NCI-H1694 treated with DMSO at 0.1 percent for 48 hours (cell line): ENCODE data around the gene MVB12B.

Experiments used
- DNase-seq: peaks from one replicate; lab custom pipeline; 2025; lab: John Stamatoyannopoulos, UW

Gene MVB12B

DNA sequence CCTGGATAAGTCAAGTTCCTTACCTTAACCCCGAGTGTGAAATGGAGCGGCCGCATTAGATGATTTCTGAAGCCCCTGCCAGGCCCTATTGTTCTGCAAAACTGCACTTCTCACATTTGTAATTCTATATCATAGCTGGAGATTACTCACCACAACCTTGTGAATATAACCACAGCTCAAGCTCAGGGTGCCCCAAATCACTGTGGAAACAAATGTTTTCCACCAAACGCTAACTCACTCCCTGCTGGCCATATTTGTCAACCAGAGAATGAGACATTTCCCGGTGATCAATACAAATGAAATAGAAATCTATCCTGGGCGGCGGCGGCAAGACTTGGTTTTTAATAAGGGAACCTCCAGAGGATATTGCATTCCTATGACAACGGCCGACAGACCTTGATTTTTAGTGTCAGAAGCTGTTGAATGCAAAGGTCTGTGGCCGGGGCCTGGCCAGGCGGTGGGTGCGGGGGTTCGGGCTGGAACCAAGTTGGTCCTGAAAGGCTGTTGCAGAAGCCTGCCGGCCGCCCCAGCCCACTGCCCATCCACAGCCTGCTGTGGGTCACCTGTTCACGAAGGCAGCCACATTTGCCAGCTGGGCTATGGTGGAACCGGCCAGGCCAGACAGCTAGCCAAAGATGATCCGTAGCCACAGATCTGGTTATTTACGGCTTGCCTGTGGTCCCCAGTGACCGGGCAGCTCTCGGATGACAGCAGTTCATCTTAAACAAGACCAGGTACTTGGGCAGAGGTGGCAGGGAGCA lies 193.2 kb downstream of the MVB12B start:
- DNase-seq: no peak

DNA sequence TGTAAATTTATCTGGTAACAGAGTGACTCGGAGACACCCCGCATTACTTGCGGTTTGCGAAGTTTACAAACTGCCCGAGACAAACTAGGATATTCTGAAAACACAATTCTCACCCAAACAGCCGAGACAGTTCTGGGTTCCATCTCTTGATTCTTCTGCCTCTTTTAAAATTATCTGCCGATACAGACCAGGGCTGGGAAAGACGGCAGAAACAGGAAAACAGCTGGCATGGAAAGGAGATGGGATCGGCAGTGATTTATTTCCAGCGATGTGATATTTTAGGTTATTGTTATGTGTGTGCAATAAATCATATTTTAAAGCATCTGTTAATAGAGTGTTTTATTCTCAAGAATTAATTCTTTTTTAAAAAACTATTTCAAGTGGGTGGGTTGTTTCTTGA lies 193.8 kb downstream of the MVB12B start:
- DNase-seq: no peak

DNA sequence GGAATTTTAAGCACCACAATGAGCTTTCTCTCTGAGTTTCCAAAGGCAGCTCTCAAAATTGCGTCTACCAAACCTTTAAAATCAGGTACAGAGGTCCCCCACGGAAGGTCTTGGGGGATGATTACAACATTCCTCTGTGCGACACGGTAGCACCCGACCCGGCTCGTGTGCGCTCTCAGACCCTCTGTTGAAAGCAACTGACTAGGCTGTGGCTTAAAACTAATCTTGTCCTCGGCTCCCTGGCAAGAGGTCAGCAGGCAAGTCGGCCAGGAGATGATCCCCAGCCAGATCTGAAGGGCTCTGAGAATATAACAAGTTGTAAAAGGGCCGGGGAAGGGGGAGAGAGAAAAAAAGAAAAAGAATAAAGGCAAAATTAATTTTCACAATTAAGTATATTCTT lies 194.5 kb downstream of the MVB12B start:
- no peak for DNase-seq

DNA sequence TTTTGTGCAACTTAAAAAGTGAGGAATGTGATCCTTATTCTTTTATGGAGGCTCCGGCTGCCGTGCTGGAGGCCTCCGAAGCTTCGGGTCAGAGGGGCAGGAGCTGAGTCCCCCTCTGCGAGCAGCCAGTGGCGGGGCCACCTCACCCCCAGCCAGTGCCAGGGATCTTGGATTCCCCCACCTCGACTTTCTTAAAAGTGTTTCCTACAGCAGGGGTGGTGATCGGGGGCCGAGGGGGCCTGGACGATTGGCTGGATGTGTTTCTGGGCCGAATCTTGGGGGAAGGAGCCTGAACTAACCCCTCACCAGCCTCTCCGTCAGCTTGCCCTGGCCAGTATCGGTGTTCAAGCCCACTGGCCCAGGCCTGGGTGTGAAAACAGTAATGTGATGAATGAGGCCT lies 194.9 kb downstream of the MVB12B start:
- no peak for DNase-seq

DNA sequence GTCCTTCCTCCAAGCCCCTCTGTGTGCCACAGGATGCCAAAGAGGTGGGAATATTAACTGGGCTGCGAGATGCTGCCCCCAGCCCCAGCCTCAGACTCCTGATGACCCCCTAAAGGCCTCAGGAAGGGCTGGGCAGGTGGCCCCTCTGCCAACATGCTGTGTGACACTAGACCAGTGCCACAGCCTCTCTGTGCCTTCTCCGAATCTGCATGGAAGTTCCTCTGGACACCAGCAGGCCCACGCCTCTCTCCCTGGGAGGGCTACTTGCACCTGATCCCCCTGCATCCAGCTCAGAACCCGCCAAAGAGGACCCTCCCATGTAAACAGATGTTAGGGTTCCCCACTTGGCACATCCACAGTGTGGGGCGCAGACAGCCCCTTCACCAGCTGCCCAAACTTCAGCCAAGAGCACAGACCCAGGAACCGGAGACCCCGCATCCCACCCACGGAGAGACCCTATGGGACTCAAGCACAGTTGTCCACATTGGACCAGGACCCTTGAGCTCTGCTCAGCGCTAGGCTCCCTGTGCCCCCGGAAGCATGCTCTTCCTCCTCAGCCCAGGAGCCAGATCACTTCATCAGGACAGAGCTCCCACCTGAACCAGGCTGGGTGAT lies 195.5 kb downstream of the MVB12B start:
- DNase-seq: no peak

DNA sequence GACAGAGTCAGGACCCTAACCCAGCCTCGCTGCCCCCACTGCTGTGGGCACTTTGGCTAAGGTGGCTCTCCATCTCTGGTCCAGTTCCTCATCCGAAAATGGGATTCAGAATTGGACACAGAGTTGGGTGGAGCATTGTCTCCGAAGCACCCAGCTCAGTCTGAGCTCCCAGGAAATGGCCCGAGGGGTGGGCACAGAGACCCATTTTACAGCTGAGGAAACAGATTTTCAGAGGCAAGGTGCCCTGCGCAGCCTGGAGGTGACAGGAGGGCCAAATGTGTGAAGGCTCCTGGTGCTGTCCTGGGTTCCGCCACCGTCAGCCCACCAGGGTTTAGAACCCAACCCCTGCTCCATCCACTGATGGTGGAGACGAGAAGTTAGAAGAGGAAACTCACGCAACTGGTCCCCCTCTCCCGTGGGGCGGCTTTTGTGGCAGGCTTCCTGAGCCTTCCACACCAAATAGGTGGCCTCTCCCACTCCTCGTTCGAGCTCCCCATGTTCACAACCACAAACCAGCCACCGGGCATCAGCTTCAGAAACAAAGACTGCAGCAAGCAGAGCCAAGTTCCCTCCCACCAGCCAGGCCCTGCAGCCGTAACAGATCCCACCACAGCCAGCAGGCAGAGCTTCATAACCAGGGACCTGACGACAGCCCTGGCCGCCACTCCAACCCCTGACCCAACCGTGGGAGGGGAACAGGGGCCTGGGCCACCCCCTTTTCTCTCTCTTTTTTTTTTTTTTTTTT lies 196.2 kb downstream of the MVB12B start:
- no peak for DNase-seq

DNA sequence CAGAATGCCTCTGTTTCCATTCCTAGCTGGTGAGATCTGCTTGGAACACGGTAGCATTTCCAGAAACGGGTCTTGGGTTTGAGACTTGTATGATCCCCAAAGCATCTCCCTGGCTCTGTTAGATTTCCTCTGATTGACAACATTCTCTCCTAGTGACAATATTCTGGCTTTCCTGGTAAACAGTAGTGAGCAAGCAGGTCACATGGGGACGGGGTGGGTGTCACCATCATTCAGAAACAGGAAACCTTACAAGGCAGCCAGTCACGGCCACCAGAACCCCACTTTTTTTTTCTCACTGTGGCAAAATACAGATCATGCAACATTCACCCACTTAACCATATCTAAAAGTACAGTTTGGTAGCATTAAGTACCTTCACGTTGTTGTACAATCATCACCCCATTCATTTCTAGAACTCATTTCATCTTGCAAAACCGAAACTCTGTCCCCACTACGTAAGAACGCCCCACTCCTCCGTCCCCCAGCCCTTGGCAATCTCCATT lies 197.0 kb downstream of the MVB12B start:
- DNase-seq: no peak

DNA sequence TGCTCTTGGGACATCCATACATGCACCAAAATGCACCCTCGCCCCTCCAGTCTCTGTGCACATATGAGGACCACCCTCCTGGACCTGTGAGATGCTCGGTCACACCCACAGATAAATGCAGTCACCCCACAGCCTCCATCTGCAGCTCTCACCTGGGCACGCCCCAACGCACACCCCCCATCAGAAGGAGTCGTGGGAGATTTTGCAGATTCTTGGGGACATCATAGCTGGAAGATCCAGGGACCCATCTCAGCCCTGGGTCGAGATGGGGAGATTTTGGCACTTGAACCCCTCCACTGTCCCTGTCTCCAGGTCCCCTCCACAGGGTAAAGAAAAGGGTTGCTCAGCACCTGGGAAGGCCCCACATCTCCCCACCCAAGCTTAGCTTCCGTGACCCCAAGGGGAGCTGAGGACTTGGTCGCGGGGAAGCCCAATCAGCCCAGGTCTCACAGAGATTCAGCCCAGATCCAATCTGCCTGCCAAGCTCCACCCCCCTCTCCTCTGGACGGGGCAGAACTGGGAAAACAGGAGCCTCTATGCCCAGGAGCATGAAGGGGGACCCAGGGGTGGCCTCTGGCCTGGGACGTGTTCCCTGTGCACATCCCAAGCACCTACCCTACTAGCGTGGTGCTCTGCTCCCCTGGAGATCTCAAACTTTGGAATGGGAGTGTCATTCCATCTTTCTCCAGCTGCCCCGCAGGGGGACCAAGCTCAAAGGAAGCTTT lies 197.9 kb downstream of the MVB12B start:
- no peak for DNase-seq

DNA sequence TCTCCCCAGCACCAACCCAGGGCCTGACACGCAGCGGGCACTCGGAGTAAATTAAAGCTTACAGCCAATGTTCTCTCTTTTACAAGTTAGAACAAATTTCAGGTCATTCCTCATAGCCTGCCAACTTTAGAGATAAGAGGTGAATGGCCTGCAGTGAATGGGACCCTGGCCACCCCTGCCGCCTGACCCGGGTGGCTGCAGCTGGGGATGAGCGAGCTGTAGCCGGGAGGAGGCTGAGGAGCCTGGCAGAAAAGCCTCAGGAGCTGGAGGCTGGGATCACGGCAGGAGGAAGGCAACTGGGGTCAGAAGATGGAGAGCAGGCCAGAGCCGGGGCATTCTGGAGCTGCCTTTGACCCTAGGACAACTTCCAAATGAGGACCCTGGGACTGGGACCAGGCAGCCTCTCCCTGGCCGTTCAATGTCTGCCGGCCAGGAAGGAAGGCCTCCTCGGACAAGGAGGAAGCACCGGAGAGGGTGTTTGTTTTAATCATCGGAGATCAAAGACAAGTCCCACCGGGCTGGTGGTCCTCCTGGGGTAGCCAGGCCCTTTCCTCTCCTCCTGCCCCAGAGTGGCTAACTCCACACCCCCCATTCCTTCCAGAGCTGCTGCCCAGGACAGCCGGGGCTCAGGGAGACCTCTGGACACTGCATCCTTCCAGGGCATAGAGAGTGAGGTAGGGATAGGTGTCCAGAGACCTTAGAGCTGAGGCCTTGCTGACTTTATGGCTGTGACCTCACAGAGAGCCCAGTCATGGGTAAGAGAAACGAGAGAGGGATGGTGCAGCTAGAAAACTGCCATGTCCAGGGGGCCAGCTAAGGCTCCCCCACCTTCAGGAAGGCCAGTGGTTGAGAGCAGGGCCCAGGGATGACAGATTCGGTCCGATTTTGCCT lies 199.8 kb downstream of the MVB12B start:
- DNase-seq: no peak

DNA sequence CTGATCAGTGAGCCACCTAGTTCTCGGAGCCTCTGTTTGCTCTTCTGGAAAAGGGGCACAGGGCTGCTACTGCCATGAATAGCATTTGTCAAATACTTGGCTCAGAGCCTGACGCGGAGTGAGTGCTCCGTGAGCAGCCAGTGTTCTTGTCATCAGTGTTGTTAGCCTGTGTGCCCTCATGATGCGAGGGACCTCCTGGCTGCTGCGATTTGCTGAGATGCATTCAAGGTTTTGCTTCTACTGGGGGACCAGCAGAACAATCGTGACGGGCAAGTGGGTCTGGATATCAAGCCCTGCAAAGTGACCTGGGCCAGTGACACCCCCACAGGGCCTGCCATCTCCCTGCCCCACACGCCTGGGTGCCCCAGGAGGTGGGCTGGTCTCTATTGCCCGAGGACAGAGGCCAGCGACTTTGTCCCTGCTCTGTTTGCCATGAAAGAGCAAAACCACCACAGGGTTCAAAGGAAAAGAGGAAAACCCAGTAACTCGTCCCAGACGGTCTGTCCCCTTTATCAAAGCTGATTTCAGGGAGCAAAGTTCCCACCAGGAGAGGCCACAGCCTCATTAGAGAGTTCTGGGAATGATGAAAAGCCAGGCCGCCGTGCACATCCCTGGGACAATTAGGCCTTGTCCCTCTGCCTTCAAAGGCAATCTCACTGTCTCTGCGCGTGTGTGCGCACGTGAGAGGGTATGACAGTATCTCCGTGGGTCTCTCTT lies 200.6 kb downstream of the MVB12B start:
- DNase-seq: no peak

DNA sequence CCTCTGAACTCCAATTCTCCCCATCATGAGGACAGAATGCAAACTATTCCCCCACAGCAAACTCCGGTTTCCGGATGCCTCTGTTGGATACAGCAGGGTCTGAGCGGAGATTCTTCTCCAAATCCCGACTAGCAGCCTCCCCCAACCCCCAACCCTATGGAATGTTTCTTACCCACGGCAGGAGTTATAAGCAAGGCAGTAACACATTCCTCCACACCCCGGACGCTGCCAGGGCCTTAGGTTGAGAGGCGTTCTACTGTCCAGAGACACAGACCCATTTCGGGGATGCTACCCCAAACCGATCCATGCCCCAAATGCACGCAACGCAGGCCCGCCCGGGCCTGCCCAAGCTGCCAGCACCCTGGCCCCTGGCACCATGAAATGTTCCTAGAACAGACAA lies 201.5 kb downstream of the MVB12B start:
- DNase-seq: no peak

DNA sequence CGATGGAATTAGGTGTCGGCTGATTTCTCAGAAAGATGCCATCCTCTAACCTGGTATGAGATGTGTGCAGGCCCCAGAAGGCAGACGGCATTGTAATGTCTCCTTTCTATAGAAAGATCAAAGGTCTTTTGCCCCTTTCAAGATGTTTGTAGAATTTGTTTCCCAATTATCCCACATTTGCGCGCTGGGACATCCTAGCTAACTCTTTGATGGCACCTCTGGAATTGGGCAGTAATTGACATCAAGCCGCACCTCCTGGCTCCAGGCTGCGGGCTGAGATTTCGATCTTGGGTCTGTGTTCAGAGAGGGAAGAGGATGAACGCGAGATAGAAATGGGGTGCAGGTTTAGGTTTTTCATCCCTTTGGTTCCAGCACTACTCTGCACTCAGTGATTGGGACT lies 202.3 kb downstream of the MVB12B start:
- DNase-seq: no peak

DNA sequence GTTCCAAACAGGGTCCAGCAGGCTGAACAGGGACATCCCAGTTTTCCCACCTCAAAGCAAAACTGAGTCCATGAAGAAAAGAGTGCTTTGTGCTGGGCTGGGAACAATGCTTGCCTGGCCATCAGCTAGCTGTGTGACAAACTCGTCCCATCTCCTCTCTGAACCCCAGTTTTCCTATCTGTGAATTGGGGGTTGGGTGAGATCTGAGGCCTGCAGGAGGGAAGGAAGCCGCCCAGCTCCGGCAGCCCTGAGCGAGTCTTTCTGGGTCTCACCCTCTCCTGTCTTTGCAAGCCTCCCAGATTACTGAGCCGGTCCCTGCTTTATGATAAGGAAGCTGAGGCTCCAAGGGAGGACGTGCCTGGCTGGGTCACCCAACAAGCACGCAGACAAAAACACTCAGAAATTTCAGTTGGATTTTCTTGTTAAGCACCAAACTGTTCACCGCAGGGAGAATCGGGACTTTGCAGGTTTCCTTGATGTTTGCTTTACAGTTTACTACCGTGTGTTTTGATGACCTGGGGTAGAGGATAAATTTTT lies 204.5 kb downstream of the MVB12B start:
- DNase-seq: no peak

DNA sequence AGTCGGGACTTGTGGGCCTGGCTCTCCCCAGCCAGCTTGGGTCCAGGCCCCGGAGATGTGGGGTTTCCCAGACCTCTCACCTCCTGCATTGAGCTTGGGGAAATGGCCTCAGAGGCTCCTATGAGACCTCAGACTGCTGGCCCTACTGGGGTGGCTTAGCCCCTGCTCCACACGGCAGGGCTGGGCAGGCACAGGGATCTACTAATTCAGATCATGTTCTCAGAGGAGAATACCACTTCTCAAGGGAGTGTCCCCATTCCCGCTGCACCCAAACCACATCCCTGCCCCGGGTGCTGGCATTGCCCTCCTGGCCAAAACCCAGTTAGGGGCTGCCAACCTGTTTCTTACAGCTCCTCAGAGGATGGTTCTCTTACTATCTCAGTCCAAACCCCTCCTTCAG lies 205.0 kb downstream of the MVB12B start:
- no peak for DNase-seq

DNA sequence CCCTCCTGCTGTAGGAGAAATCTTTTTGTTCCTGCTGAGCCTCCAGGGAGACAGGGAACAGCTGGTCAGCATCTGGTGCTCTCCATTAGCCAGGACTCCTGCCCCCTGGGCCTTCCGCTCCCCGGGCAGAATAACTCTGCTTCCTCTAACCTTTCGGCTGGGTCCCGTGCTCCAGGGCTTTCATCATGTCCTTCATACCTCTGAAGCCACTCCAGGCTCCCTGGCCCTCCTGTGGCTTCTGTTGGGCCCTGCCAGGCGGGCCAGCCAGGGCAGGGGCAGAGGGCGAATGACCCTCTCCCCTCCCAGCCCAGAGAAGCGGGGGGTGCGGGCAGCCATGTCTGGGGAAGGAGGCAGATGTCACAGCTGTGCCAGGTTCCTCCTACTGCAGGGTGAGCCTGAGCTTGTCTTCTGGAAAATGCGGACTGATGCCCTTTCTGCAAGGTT lies 205.4 kb downstream of the MVB12B start:
- no peak for DNase-seq

DNA sequence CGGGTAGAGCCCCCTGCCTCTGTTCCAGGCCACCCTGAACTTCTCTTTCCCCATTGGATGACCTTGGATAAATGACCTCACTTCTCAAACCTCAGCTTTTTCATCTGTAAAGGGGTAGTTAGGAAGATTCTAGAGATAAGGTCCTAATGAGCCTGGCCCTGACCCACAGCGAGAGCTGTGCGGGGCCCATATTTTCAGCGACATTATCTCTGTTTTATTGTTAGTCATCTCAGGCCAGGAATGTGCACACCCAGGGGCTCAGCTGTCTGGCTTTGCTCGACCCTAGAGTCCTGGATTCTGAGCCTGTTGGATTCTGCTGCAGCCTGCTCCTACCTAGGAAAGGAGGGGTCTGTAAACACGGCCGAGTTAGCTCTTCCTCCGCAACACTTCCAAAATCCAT lies 205.9 kb downstream of the MVB12B start:
- no peak for DNase-seq

DNA sequence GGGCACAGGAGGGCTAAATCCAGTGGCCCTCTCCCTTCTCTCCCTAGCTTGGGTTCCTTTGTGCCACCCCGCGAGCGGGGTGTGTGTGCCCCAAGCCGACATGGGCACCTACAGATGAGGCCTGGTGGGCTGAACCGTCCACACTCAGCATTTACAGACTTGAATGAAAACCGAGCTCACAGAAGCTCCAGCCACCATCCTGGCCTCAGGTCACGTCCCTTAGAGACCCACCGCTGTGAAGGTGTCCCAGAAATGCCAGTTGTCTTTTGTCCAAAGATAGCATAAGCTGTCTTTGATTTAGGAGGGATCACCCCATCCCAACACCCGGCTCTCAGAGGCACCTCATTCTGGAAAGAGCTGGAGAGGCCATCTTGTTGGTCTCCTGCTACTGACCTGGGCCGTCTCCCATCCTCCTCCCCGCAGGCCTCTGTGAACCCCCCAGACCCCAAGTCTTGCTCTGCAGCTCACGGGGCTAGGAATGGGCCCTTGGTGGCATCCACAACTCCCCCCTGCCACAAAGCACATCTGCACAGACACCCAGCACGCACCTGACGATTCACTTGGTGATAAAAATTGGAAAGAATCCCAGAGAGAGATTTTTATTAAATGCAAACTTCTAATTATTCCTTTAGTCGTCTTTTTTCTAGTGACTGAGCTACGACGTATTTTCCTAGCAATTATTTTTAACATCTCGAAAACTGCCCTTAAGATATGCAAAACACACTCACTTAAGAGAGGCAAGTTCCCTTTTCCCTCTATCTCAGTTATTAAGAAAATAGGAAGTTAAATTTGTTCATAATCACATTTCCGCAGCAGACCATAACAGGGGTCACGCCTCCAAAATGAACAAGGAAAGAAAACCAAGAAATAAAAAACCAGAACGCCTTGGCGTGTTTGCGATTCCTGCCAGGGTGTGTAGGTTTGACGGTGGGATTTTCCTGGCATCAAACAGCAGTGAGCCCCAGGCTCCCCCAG lies 206.6 kb downstream of the MVB12B start:
- no peak for DNase-seq

DNA sequence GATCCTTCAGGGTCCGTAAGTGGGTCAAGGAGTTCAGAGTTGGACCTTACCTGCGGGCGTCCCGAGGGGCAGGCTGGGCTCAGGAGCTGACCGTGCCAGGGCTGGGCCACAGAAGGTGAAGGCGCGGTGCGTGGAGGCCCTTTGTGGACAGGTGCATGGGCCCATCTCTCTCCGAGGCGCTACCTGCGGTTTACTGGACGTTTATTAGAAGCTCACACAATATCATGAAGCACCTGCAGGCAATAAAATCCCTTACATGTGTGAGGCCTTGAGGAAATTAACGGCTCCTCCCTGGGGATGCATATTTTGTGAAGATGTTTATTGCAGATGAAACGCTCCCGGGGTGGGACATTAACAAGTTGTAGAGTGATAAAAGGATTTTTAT lies 207.3 kb downstream of the MVB12B start:
- DNase-seq: no peak
